IPS DF 4.7 (cell line): Measurements from ENCODE around the gene ADGRL3.

Experiments
- DNase-seq: peaks from one replicate; pipeline ENCODE4 v3.0.0-alpha.2; 2013; ENCODE audit warnings: low spot score; ENCODE audit errors: extremely low read depth

Gene ADGRL3

GRCh38 chr4:61545902-61546480 is 345.9 kb downstream of the ADGRL3 start:
- no peak for DNase-seq

GRCh38 chr4:61549336-61549735 is 349.2 kb downstream of the ADGRL3 start:
- no peak for DNase-seq

- DNase-seq, result no peak
These were observed 353.5 kb downstream of the ADGRL3 start for GRCh38 chr4:61553557-61554125.

- DNase-seq, result no peak
These were observed 355.7 kb downstream of the ADGRL3 start for GRCh38 chr4:61555789-61556188.

GRCh38 chr4:61556277-61556676 is 356.2 kb downstream of the ADGRL3 start:
- DNase-seq, result no peak

GRCh38 chr4:61559396-61559795 is 359.3 kb downstream of the ADGRL3 start:
- no peak for DNase-seq

GRCh38 chr4:61561028-61561427 is 360.9 kb downstream of the ADGRL3 start:
- no peak for DNase-seq

GRCh38 chr4:61571761-61572559 is 371.8 kb downstream of the ADGRL3 start:
- no peak for DNase-seq

GRCh38 chr4:61575796-61576195 is 375.7 kb downstream of the ADGRL3 start:
- DNase-seq, result no peak

- DNase-seq, result no peak
These were observed 379.7 kb downstream of the ADGRL3 start for GRCh38 chr4:61579786-61580185.

GRCh38 chr4:61580721-61581377 is 380.7 kb downstream of the ADGRL3 start:
- DNase-seq, result no peak

GRCh38 chr4:61583696-61584095 is 383.6 kb downstream of the ADGRL3 start:
- DNase-seq, result no peak

GRCh38 chr4:61588621-61589402 is 388.7 kb downstream of the ADGRL3 start:
- DNase-seq, result no peak

- no peak for DNase-seq
These were observed 390.8 kb downstream of the ADGRL3 start for GRCh38 chr4:61590881-61591280.

- DNase-seq, result no peak
These were observed 396.6 kb downstream of the ADGRL3 start for GRCh38 chr4:61596606-61597340.

GRCh38 chr4:61603086-61603485 is 403.0 kb downstream of the ADGRL3 start:
- no peak for DNase-seq

- no peak for DNase-seq
These were observed 403.9 kb downstream of the ADGRL3 start for GRCh38 chr4:61604054-61604453.

GRCh38 chr4:61605984-61606383 is 405.9 kb downstream of the ADGRL3 start:
- DNase-seq, result no peak

- DNase-seq, result no peak
These were observed 414.1 kb downstream of the ADGRL3 start for GRCh38 chr4:61614231-61614630.

- DNase-seq, result no peak
These were observed 419.4 kb downstream of the ADGRL3 start for GRCh38 chr4:61619528-61619927.

- DNase-seq, result no peak
These were observed 428.2 kb downstream of the ADGRL3 start for GRCh38 chr4:61628282-61628681.
